H9 (cell line): Measurements from ENCODE around the gene NSRP1. TPM values are rescaled to one million over a fixed set of nuclear protein-coding genes. Genes with fewer than 3 reads are reported as not detected.

Source experiments
- DNase-seq: peaks from one replicate; pipeline ENCODE4 v3.0.0-alpha.2; 2017
- H2AFZ ChIP-seq: one replicate; pipeline ENCODE4 v1.6.1; 2013; ENCODE audit warnings: mild to moderate bottlenecking, low read length, control low read depth, moderate library complexity
- H2AK5ac ChIP-seq: 2 replicates; pipeline ENCODE4 v1.6.1; 2013; ENCODE audit warnings: low read length, control low read depth, mixed read lengths; ENCODE audit not compliant: insufficient read length
- H2BK120ac ChIP-seq: one replicate; pipeline ENCODE4 v1.6.1; 2013; ENCODE audit warnings: low read depth, mild to moderate bottlenecking, low read length, control low read depth, inconsistent platforms; ENCODE audit not compliant: poor library complexity, severe bottlenecking
- H2BK12ac ChIP-seq: 2 replicates; pipeline ENCODE4 v1.6.1; 2013; ENCODE audit warnings: low read length, control low read depth, mixed read lengths, low read depth; ENCODE audit not compliant: insufficient read length
- H2BK15ac ChIP-seq: 2 replicates; pipeline ENCODE4 v1.6.1; 2013; ENCODE audit warnings: low read depth, low read length, control low read depth
- H2BK20ac ChIP-seq: one replicate; pipeline ENCODE4 v1.6.1; 2013; ENCODE audit warnings: low read depth, mild to moderate bottlenecking, low read length, control low read depth, inconsistent platforms; ENCODE audit not compliant: poor library complexity, severe bottlenecking
- H2BK5ac ChIP-seq: 2 replicates; pipeline ENCODE4 v1.6.1; 2013; ENCODE audit warnings: low read length, control low read depth, mixed read lengths; ENCODE audit not compliant: insufficient read length
- H3K14ac ChIP-seq: 2 replicates; pipeline ENCODE4 v1.6.1; 2013; ENCODE audit warnings: low read length, control low read depth; ENCODE audit not compliant: insufficient read depth
- H3K18ac ChIP-seq: 2 replicates; pipeline ENCODE4 v1.6.1; 2013; ENCODE audit warnings: low read depth, mild to moderate bottlenecking, mixed read lengths, low read length, control low read depth; ENCODE audit not compliant: insufficient read length
- H3K23ac ChIP-seq: 2 replicates; pipeline ENCODE4 v1.6.1; 2013; ENCODE audit warnings: low read length, control low read depth, mixed read lengths, low read depth; ENCODE audit not compliant: insufficient read length
- H3K23me2 ChIP-seq: 2 replicates; pipeline ENCODE4 v1.6.1; 2013; ENCODE audit warnings: low read depth, mild to moderate bottlenecking, mixed read lengths, low read length, control low read depth; ENCODE audit not compliant: insufficient read length, poor library complexity, severe bottlenecking
- H3K27ac ChIP-seq: 2 replicates; pipeline ENCODE4 v1.5.1; 2013; ENCODE audit warnings: low read length, control low read depth, mixed read lengths, low read depth; ENCODE audit not compliant: insufficient read length
- H3K27me3 ChIP-seq: 2 replicates; pipeline ENCODE4 v1.6.1; 2013; ENCODE audit warnings: low read length, control low read depth, inconsistent platforms; ENCODE audit not compliant: insufficient read depth
- H3K4ac ChIP-seq: 2 replicates; pipeline ENCODE4 v1.6.1; 2013; ENCODE audit warnings: low read depth, mild to moderate bottlenecking, control low read depth, inconsistent platforms, low read length, moderate library complexity
- H3K4me1 ChIP-seq: 2 replicates; pipeline ENCODE4 v1.6.1; 2013; ENCODE audit warnings: low read length, control low read depth, inconsistent platforms; ENCODE audit not compliant: insufficient read depth
- H3K4me2 ChIP-seq: 2 replicates; pipeline ENCODE4 v1.6.1; 2013; ENCODE audit warnings: low read length, control low read depth, mixed read lengths; ENCODE audit not compliant: insufficient read length, insufficient read depth
- H3K56ac ChIP-seq: 2 replicates; pipeline ENCODE4 v1.6.1; 2013; ENCODE audit warnings: low read depth, mild to moderate bottlenecking, mixed read lengths, low read length, control low read depth; ENCODE audit not compliant: insufficient read length
- H3K79me1 ChIP-seq: 2 replicates; pipeline ENCODE4 v1.6.1; 2013; ENCODE audit warnings: low read depth, mild to moderate bottlenecking, moderate library complexity, low read length, control low read depth, inconsistent platforms; ENCODE audit not compliant: insufficient read depth, poor library complexity, severe bottlenecking
- H3K79me2 ChIP-seq: 2 replicates; pipeline ENCODE4 v1.6.1; 2013; ENCODE audit warnings: low read length, control low read depth, inconsistent platforms; ENCODE audit not compliant: insufficient read depth
- H3K9ac ChIP-seq: 2 replicates; pipeline ENCODE4 v1.6.1; 2013; ENCODE audit warnings: low read length, control low read depth, mixed read lengths; ENCODE audit not compliant: insufficient read length; ENCODE audit errors: extremely low read depth
- H3K9me3 ChIP-seq: one replicate; pipeline ENCODE4 v1.6.1; 2013; ENCODE audit warnings: low read depth, low read length, inconsistent platforms; ENCODE audit not compliant: control insufficient read depth
- H3T11ph ChIP-seq: one replicate; pipeline ENCODE4 v1.6.1; 2013; ENCODE audit warnings: mild to moderate bottlenecking, low read length, control low read depth, inconsistent platforms
- H4K20me1 ChIP-seq: one replicate; pipeline ENCODE4 v1.6.1; 2013; ENCODE audit not compliant: control insufficient read depth, insufficient read length, insufficient read depth
- H4K5ac ChIP-seq: 2 replicates; pipeline ENCODE4 v1.6.1; 2013; ENCODE audit warnings: low read depth, mild to moderate bottlenecking, mixed read lengths, low read length, control low read depth; ENCODE audit not compliant: insufficient read length
- H4K8ac ChIP-seq: replicated peaks from 2 replicates; pipeline ENCODE4 v1.6.1; 2013; ENCODE audit warnings: low read length, control low read depth, mixed read lengths, low read depth; ENCODE audit not compliant: insufficient read length
- H4K91ac ChIP-seq: 2 replicates; pipeline ENCODE4 v1.6.1; 2013; ENCODE audit warnings: low read depth, mild to moderate bottlenecking, moderate library complexity, mixed read lengths, low read length, control low read depth; ENCODE audit not compliant: insufficient read length
- H3K27ac Mint-ChIP-seq, 3 experiments: 2 replicates in 2 of 3; 3 replicates in 1 of 3; pipeline ENCODE4 v1.8.0; 2020 to 2021; ENCODE audit warnings: mixed read lengths in 3 of 3, mild to moderate bottlenecking in 1 of 3, moderate library complexity in 1 of 3
- H3K27me3 Mint-ChIP-seq: 2 replicates; pipeline ENCODE4 v1.8.0; 2021; ENCODE audit warnings: low read depth, mild to moderate bottlenecking, moderate library complexity, mixed read lengths
- H3K36me3 Mint-ChIP-seq, 3 experiments: 2 replicates in 2 of 3; 3 replicates in 1 of 3; pipeline ENCODE4 v1.8.0; 2020 to 2021; ENCODE audit warnings: low read depth in 3 of 3, mixed read lengths in 3 of 3; ENCODE audit not compliant: insufficient read depth in 1 of 3
- H3K4me1 Mint-ChIP-seq, 2 experiments: 2 replicates each; pipeline ENCODE4 v1.8.0; 2020; ENCODE audit warnings: mixed read lengths in 2 of 2
- H3K4me3 Mint-ChIP-seq, 2 experiments: 2 replicates in 1 of 2; 3 replicates in 1 of 2; pipeline ENCODE4 v1.8.0; 2020 to 2021; ENCODE audit warnings: mild to moderate bottlenecking in 2 of 2, mixed read lengths in 2 of 2, moderate library complexity in 1 of 2
- H3K9me3 Mint-ChIP-seq, 2 experiments: 2 replicates in 1 of 2; 3 replicates in 1 of 2; pipeline ENCODE4 v1.8.0; 2020; ENCODE audit warnings: mild to moderate bottlenecking in 2 of 2, mixed read lengths in 2 of 2, moderate library complexity in 1 of 2
- WGBS: extraction: QIAGEN DNeasy Blood & Tissue Kit; methylation state at CpG from one replicate; pipeline ENCODE4 v1.1.7; 2013; ENCODE audit warnings: missing lambda C conversion rate, low lambda C conversion rate, mixed read lengths; ENCODE audit not compliant: insufficient read length; ENCODE audit errors: extremely low coverage; 5-methylcytosine and 5-hydroxymethylcytosine counted together
- total RNA-seq: library from RNA; stranded (reverse); gene quantifications from 2 replicates; pipeline ENCODE4 v1.2.1, GENCODE V29; 2021
- TF ChIP-seq, protein P1 (sequence below): fragments of 200-600 bp; sonication (generic); conservative IDR thresholded peaks from 3 replicates; pipeline ENCODE4 v1.8.0; 2021; ENCODE audit warnings: antibody characterized with exemption, mild to moderate bottlenecking

Gene NSRP1
- total RNA-seq, 1 experiment from 2014 or later = 33.3 TPM

DNA sequence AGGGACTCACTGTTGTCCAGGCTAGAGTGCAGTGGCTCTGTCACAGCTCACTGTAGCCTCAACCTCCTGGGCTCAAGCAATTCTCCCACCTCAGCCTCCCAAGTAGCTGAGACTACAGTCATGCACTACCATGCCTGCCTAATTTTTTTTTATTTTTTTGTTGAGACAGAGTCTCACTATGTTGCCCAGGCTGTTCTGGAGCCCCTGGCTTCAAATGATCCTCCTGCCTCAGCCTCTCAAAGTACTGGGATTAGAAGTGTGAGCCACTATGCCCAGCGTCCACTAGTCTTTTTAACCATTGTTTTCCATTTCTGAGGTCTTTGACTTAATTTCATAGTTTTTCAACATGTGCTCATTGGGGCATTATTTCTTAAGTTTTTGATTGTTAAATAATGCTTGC is 13.5 kb downstream of the NSRP1 start:
- no peak overlapping the region for H3K9ac ChIP-seq
- H2AK5ac ChIP-seq = no peak overlapping the region
- H4K20me1 ChIP-seq = no peaks in the 10 kb centered on the region
- no peak overlapping the region for H2BK120ac ChIP-seq
- no peak overlapping the region for H2BK12ac ChIP-seq
- no peaks in the 10 kb centered on the region for H3K9me3 Mint-ChIP-seq
- no peak overlapping the region for H3K14ac ChIP-seq
- H3K4me3 Mint-ChIP-seq = no peak overlapping the region
- no peak overlapping the region for H3K18ac ChIP-seq
- H4K5ac ChIP-seq = no peak overlapping the region
- no peak overlapping the region for H3T11ph ChIP-seq
- no peak overlapping the region for H2BK15ac ChIP-seq
- no peak overlapping the region for H4K91ac ChIP-seq
- no peaks in the 10 kb centered on the region for H3K27me3 ChIP-seq
- no peak overlapping the region for H3K23ac ChIP-seq
- peaks cover 2% of the 10 kb centered on the region; the same call in 1 of the 2 replicates for H3K4me1 ChIP-seq
- DNase-seq = no peak
- H3K4ac ChIP-seq = no peak overlapping the region
- no peak overlapping the region for H4K8ac ChIP-seq
- no peak overlapping the region for H3K4me2 ChIP-seq
- TF ChIP-seq, protein P1, sequence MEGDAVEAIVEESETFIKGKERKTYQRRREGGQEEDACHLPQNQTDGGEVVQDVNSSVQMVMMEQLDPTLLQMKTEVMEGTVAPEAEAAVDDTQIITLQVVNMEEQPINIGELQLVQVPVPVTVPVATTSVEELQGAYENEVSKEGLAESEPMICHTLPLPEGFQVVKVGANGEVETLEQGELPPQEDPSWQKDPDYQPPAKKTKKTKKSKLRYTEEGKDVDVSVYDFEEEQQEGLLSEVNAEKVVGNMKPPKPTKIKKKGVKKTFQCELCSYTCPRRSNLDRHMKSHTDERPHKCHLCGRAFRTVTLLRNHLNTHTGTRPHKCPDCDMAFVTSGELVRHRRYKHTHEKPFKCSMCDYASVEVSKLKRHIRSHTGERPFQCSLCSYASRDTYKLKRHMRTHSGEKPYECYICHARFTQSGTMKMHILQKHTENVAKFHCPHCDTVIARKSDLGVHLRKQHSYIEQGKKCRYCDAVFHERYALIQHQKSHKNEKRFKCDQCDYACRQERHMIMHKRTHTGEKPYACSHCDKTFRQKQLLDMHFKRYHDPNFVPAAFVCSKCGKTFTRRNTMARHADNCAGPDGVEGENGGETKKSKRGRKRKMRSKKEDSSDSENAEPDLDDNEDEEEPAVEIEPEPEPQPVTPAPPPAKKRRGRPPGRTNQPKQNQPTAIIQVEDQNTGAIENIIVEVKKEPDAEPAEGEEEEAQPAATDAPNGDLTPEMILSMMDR = no peak
- peaks cover 11 to 18% of the 10 kb centered on the region in 2 experiments for H3K4me1 Mint-ChIP-seq
- H3K79me2 ChIP-seq = peaks cover 3% of the 10 kb centered on the region; the same call in 1 of the 2 replicates
- H3K79me1 ChIP-seq = peaks cover 21% of the 10 kb centered on the region
- peaks cover 16 to 41% (median 37%) of the 10 kb centered on the region in 3 experiments; a peak in 6 of 7 replicates for H3K36me3 Mint-ChIP-seq
- whole genome bisulfite sequencing = no CpG with 5 or more reads among the region's 1 CpG
- H3K27ac ChIP-seq = no peak overlapping the region
- H2AFZ ChIP-seq = no peak overlapping the region
- no peak overlapping the region for H2BK5ac ChIP-seq
- H3K27ac Mint-ChIP-seq = peak overlapping the region in 1 of 3 experiments; percentile 44; a peak in 2 of 7 replicates
- H3K27me3 Mint-ChIP-seq = no peaks in the 10 kb centered on the region
- H2BK20ac ChIP-seq = no peak overlapping the region
- no peaks in the 10 kb centered on the region for H3K23me2 ChIP-seq
- no peak overlapping the region for H3K56ac ChIP-seq
- H3K9me3 ChIP-seq = no peaks in the 10 kb centered on the region
